ENCODE data around the gene IDE.
A peak's percentile ranks its signal among the peaks of the same experiment; 100 is the strongest.

IDE gene

DNA sequence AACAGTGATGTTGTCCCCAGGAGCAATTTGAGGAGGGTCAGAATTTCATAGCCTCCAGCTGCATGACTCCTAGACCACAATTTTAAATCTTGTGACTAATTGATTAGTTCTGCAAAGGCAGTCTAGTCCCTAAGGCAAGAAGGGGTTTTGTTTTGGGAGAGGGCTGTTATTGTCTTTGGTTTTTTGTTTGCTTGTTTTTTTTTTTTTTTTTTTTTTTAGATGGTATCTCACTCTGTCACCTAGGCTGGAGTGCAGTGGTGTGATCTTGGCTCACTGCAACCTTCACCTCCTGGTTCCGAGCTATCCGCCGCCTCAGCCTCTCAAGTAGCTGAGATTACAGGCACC lies 165.9 kb downstream of the IDE start:
- Histone ChIP-seq H3K9ac (ENCODE audit: low read length) (no peak overlapping the region), H2AK5ac (ENCODE audit: low read length, severe bottlenecking) (no peak overlapping the region), H4K8ac (ENCODE audit: low read length) (no peak overlapping the region), H3K4ac (ENCODE audit: low read depth in 1 of 2, low read length in 2 of 2) (no peak overlapping the region), H3K23ac (ENCODE audit: low read length in 2 of 2) (no peak overlapping the region), H2BK5ac (ENCODE audit: low read depth, low read length, poor library complexity, severe bottlenecking) (no peak overlapping the region), H3K4me1 (ENCODE audit: control insufficient read depth, insufficient read depth, low read depth, low read length) (no peaks in the 10 kb centered on the region), H2BK120ac (ENCODE audit: low read depth, low read length) (no peak overlapping the region), H3K36me3 (ENCODE audit: control insufficient read depth in 1 of 2, insufficient read depth in 2 of 2, low read depth in 1 of 2, low read length in 2 of 2) (no peaks in the 10 kb centered on the region), H3K4me3 (ENCODE audit: insufficient read depth in 1 of 2, low read depth in 1 of 2, low read length in 2 of 2) (no peak overlapping the region), H2BK15ac (ENCODE audit: low read depth, poor library complexity, severe bottlenecking) (no peak overlapping the region), H3K27me3 (ENCODE audit: control insufficient read depth in 1 of 2, insufficient read depth in 1 of 2, low read length in 2 of 2) (peaks cover 0 to 43% of the 10 kb centered on the region in 2 experiments), H3K79me1 (replicated peaks; ENCODE audit: low read length, poor library complexity, severe bottlenecking) (no peaks in the 10 kb centered on the region), H2BK12ac (ENCODE audit: low read length in 2 of 2) (no peak overlapping the region), H3K14ac (ENCODE audit: low read length in 2 of 2) (no peak overlapping the region), H3K9me3 (ENCODE audit: control insufficient read depth, low read length) (no peaks in the 10 kb centered on the region), H3K4me2 (ENCODE audit: low read length, poor library complexity, severe bottlenecking) (no peak overlapping the region), H3K27ac (ENCODE audit: low read length, poor library complexity, severe bottlenecking) (no peak overlapping the region), H2AFZ (ENCODE audit: low read depth, low read length) (no peak overlapping the region), H4K91ac (ENCODE audit: low read length) (no peak overlapping the region), H3K18ac (ENCODE audit: low read depth in 1 of 2, low read length in 2 of 2) (no peak overlapping the region)
- DNase-seq = no peak
- WGBS = 92% methylated on average over 3 of the region's 3 CpGs

DNA sequence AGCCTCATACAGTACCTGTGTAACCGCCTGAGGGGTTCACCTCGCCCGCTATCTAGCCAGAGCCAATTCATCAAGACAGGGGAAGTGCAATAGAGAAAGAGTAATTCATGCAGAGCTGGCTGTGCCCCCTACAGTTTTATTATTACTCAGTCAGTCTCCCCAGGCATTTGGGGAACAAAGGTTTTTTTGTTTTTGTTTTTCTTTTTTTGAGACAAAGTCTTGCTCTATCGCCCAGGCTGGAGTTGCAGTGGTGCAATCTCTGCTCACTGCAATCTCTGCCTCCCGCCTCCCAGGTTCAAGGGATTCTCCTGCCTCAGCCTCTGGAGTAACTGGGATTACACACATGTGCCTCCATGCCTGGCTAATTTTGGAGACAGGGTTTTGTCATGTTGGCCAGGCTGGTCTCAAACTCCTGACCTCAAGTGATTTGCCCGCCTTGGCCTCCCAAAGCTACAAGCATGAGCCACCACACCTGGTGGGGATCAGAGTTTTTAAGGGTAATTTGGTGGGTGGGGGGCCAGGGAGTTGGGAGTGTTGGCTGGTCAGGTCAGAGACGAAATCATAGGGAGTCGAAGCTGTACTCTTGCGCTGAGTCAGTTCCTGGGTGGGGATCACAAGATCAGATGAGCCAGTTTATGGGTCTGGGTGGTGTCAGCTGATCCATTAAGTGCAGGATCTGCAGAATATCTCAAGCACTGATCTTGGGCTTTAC lies 166.4 kb downstream of the IDE start:
- Histone ChIP-seq H2AFZ (ENCODE audit: low read depth, low read length) (no peak overlapping the region), H3K14ac (ENCODE audit: low read length in 2 of 2) (peak overlapping the region in 1 of 2 experiments; percentile 36), H3K9me3 (ENCODE audit: control insufficient read depth, low read length) (no peaks in the 10 kb centered on the region), H3K27me3 (ENCODE audit: control insufficient read depth in 1 of 2, insufficient read depth in 1 of 2, low read length in 2 of 2) (peaks cover 0 to 47% of the 10 kb centered on the region in 2 experiments), H4K8ac (ENCODE audit: low read length) (no peak overlapping the region), H3K36me3 (ENCODE audit: control insufficient read depth in 1 of 2, insufficient read depth in 2 of 2, low read depth in 1 of 2, low read length in 2 of 2) (no peaks in the 10 kb centered on the region), H3K4ac (ENCODE audit: low read depth in 1 of 2, low read length in 2 of 2) (no peak overlapping the region), H3K4me2 (ENCODE audit: low read length, poor library complexity, severe bottlenecking) (no peak overlapping the region), H3K23ac (ENCODE audit: low read length in 2 of 2) (no peak overlapping the region), H3K4me1 (ENCODE audit: control insufficient read depth, insufficient read depth, low read depth, low read length) (no peaks in the 10 kb centered on the region), H2BK120ac (ENCODE audit: low read depth, low read length) (no peak overlapping the region), H2AK5ac (ENCODE audit: low read length, severe bottlenecking) (no peak overlapping the region), H2BK12ac (ENCODE audit: low read length in 2 of 2) (no peak overlapping the region), H3K27ac (ENCODE audit: low read length, poor library complexity, severe bottlenecking) (no peak overlapping the region), H3K4me3 (ENCODE audit: insufficient read depth in 1 of 2, low read depth in 1 of 2, low read length in 2 of 2) (no peak overlapping the region), H2BK5ac (ENCODE audit: low read depth, low read length, poor library complexity, severe bottlenecking) (no peak overlapping the region), H2BK15ac (ENCODE audit: low read depth, poor library complexity, severe bottlenecking) (no peak overlapping the region), H3K79me1 (replicated peaks; ENCODE audit: low read length, poor library complexity, severe bottlenecking) (no peaks in the 10 kb centered on the region), H4K91ac (ENCODE audit: low read length) (no peak overlapping the region), H3K9ac (ENCODE audit: low read length) (no peak overlapping the region), H3K18ac (ENCODE audit: low read depth in 1 of 2, low read length in 2 of 2) (no peak overlapping the region)
- DNase-seq = no peak
- WGBS = 75% methylated on average over 9 of the region's 9 CpGs

DNA sequence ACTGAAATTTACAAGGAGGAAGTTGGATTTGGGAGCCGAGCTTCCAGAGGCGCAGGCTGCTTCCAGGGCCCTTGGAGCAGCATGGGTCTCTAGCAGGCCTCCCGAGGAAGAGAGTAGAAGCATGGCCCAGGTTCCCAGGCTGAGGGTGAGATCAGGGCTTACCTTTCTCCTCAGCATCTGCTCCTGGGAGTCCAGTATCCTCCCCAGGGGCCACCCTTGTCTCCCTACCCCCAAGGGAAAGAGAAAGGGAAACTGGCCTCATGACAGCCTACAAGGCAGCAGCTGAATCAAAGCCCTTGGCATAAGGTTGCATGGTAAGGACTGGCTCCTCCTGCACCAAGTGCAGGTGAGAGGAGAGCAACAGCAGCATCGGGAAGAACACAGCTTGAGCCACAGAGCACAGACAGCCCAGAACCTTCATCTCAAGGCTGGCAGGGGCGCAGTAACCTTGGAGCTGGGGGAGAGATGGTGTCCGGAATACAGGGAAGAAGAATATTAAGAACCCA lies 168.4 kb downstream of the IDE start:
- no peak for DNase-seq
- no peak overlapping the region for H2AK5ac ChIP-seq (ENCODE audit: low read length, severe bottlenecking)
- H4K91ac ChIP-seq (ENCODE audit: low read length) = no peak overlapping the region
- no peak overlapping the region for H2BK15ac ChIP-seq (ENCODE audit: low read depth, poor library complexity, severe bottlenecking)
- no peaks in the 10 kb centered on the region for H3K36me3 ChIP-seq (ENCODE audit: control insufficient read depth in 1 of 2, insufficient read depth in 2 of 2, low read depth in 1 of 2, low read length in 2 of 2)
- no peak overlapping the region for H3K27ac ChIP-seq (ENCODE audit: low read length, poor library complexity, severe bottlenecking)
- no peak overlapping the region for H2BK5ac ChIP-seq (ENCODE audit: low read depth, low read length, poor library complexity, severe bottlenecking)
- H3K27me3 ChIP-seq (ENCODE audit: control insufficient read depth in 1 of 2, insufficient read depth in 1 of 2, low read length in 2 of 2) = peaks cover 0 to 41% of the 10 kb centered on the region in 2 experiments
- H4K8ac ChIP-seq (ENCODE audit: low read length) = no peak overlapping the region
- H3K9me3 ChIP-seq (ENCODE audit: control insufficient read depth, low read length) = no peaks in the 10 kb centered on the region
- H3K4me2 ChIP-seq (ENCODE audit: low read length, poor library complexity, severe bottlenecking) = no peak overlapping the region
- WGBS = 51% methylated on average over 5 of the region's 6 CpGs
- H2AFZ ChIP-seq (ENCODE audit: low read depth, low read length) = peak overlapping the region; percentile 56
- H3K18ac ChIP-seq (ENCODE audit: low read depth in 1 of 2, low read length in 2 of 2) = no peak overlapping the region
- no peak overlapping the region for H3K14ac ChIP-seq (ENCODE audit: low read length in 2 of 2)
- H3K4me3 ChIP-seq (ENCODE audit: insufficient read depth in 1 of 2, low read depth in 1 of 2, low read length in 2 of 2) = no peak overlapping the region
- no peak overlapping the region for H2BK12ac ChIP-seq (ENCODE audit: low read length in 2 of 2)
- no peak overlapping the region for H3K23ac ChIP-seq (ENCODE audit: low read length in 2 of 2)
- no peaks in the 10 kb centered on the region for H3K79me1 ChIP-seq (replicated peaks; ENCODE audit: low read length, poor library complexity, severe bottlenecking)
- no peaks in the 10 kb centered on the region for H3K4me1 ChIP-seq (ENCODE audit: control insufficient read depth, insufficient read depth, low read depth, low read length)
- H2BK120ac ChIP-seq (ENCODE audit: low read depth, low read length) = no peak overlapping the region
- H3K4ac ChIP-seq (ENCODE audit: low read depth in 1 of 2, low read length in 2 of 2) = no peak overlapping the region
- no peak overlapping the region for H3K9ac ChIP-seq (ENCODE audit: low read length)

- peak overlapping the region in 1 of 2 experiments; percentile 32 for H3K14ac ChIP-seq (ENCODE audit: low read length in 2 of 2)
- H4K8ac ChIP-seq (ENCODE audit: low read length) = no peak overlapping the region
- H3K4me2 ChIP-seq (ENCODE audit: low read length, poor library complexity, severe bottlenecking) = no peak overlapping the region
- H3K27ac ChIP-seq (ENCODE audit: low read length, poor library complexity, severe bottlenecking) = no peak overlapping the region
- no peaks in the 10 kb centered on the region for H3K79me1 ChIP-seq (replicated peaks; ENCODE audit: low read length, poor library complexity, severe bottlenecking)
- H3K18ac ChIP-seq (ENCODE audit: low read depth in 1 of 2, low read length in 2 of 2) = no peak overlapping the region
- no peak overlapping the region for H4K91ac ChIP-seq (ENCODE audit: low read length)
- no peak for DNase-seq
- H3K4me1 ChIP-seq (ENCODE audit: control insufficient read depth, insufficient read depth, low read depth, low read length) = no peaks in the 10 kb centered on the region
- WGBS = 67% methylated on average over 10 of the region's 10 CpGs
- no peaks in the 10 kb centered on the region for H3K9me3 ChIP-seq (ENCODE audit: control insufficient read depth, low read length)
- H2BK5ac ChIP-seq (ENCODE audit: low read depth, low read length, poor library complexity, severe bottlenecking) = no peak overlapping the region
- H3K9ac ChIP-seq (ENCODE audit: low read length) = no peak overlapping the region
- H2AK5ac ChIP-seq (ENCODE audit: low read length, severe bottlenecking) = no peak overlapping the region
- H3K27me3 ChIP-seq (ENCODE audit: control insufficient read depth in 1 of 2, insufficient read depth in 1 of 2, low read length in 2 of 2) = peaks cover 0 to 38% of the 10 kb centered on the region in 2 experiments
- H3K36me3 ChIP-seq (ENCODE audit: control insufficient read depth in 1 of 2, insufficient read depth in 2 of 2, low read depth in 1 of 2, low read length in 2 of 2) = no peaks in the 10 kb centered on the region
- no peak overlapping the region for H3K4ac ChIP-seq (ENCODE audit: low read depth in 1 of 2, low read length in 2 of 2)
- no peak overlapping the region for H2BK120ac ChIP-seq (ENCODE audit: low read depth, low read length)
- no peak overlapping the region for H2BK15ac ChIP-seq (ENCODE audit: low read depth, poor library complexity, severe bottlenecking)
- H2AFZ ChIP-seq (ENCODE audit: low read depth, low read length) = peak overlapping the region; percentile 56
- no peak overlapping the region for H3K4me3 ChIP-seq (ENCODE audit: insufficient read depth in 1 of 2, low read depth in 1 of 2, low read length in 2 of 2)
- no peak overlapping the region for H3K23ac ChIP-seq (ENCODE audit: low read length in 2 of 2)
- no peak overlapping the region for H2BK12ac ChIP-seq (ENCODE audit: low read length in 2 of 2)
Measured at GRCh38 chr10:92404612-92405418, 169.1 kb downstream of the IDE start.
